Stomach (tissue), 9 donors: Measurements from ENCODE around the gene BRMS1L. TPM values are rescaled to one million over a fixed set of nuclear protein-coding genes. Genes with fewer than 3 reads are reported as not detected.

Source experiments
- DNase-seq, 2 donors: peaks; one replicate each; pipeline versions ENCODE4 v3.0.0 to v3.0.0-alpha.2; 2013 to 2019
- H3K27ac ChIP-seq, 5 donors: fragments of 200-600 bp in 4 of 5; sonication (generic) in 4 of 5; one replicate each; pipeline ENCODE4 v1.5.1; 2013 to 2019; ENCODE audit warnings: mild to moderate bottlenecking in 1 of 5, moderate library complexity in 1 of 5
- H3K27me3 ChIP-seq, 3 donors: fragments of 200-600 bp; sonication (generic); one replicate each; pipeline ENCODE4 v1.5.1; 2017 to 2019; ENCODE audit warnings: mixed run types in 1 of 3
- H3K36me3 ChIP-seq, 4 donors: fragments of 200-600 bp; sonication (generic); 1 replicate in 3 of 4; 2 replicates in 1 of 4; pipeline ENCODE4 v1.5.1; 2016 to 2019
- H3K4me1 ChIP-seq, 4 donors: fragments of 200-600 bp; sonication (generic); one replicate each; pipeline ENCODE4 v1.5.1; 2016 to 2019
- H3K4me3 ChIP-seq, 4 donors: fragments of 200-600 bp; sonication (generic) in 3 of 4; one replicate each; pipeline ENCODE4 v1.5.1; 2016 to 2019; ENCODE audit warnings: mild to moderate bottlenecking in 1 of 4
- H3K9me3 ChIP-seq, 4 donors: fragments of 200-600 bp; sonication (generic); one replicate each; pipeline ENCODE4 v1.5.1; 2016 to 2019
- CTCF ChIP-seq, 7 experiments: fragments of 450-650 bp in 4 of 7; fragments of 200-600 bp in 3 of 7; sonication (generic) in 3 of 7; IDR thresholded peaks; one replicate each; pipeline ENCODE4 v1.5.1; 2016 to 2019; ENCODE audit warnings: antibody characterized with exemption in 7 of 7, control low read depth in 2 of 7, mild to moderate bottlenecking in 1 of 7
- EP300 ChIP-seq: sonication (generic); formaldehyde crosslinking; IDR thresholded peaks from one replicate; pipeline ENCODE4 v1.6.1; 2017; ENCODE audit warnings: antibody characterized with exemption
- POLR2A ChIP-seq, 4 donors: fragments of 450-650 bp; IDR thresholded peaks; one replicate each; pipeline ENCODE4 v1.6.1; 2016; ENCODE audit warnings: antibody characterized with exemption in 4 of 4, control low read depth in 2 of 4, mild to moderate bottlenecking in 1 of 4, moderate library complexity in 1 of 4
- POLR2AphosphoS5 ChIP-seq, 3 donors: sonication (generic); formaldehyde crosslinking; IDR thresholded peaks; one replicate each; pipeline ENCODE4 v1.6.1; 2016; ENCODE audit warnings: antibody characterized with exemption in 3 of 3
- WGBS, 5 donors: extraction: QIAGEN DNeasy Blood & Tissue Kit in 3 of 5; methylation state at CpG; one replicate each; pipeline versions ENCODE4 v1.1.5 to v1.1.7; 2013 to 2018; 5-methylcytosine and 5-hydroxymethylcytosine counted together
- intact Hi-C: fragments of 100-400 bp; cut with DNase I; formaldehyde crosslinking; loops from one replicate; pipeline ENCODE4 v1.15.1; 2023; ENCODE audit warnings: low total_unique reads
- polyA plus RNA-seq, 3 donors: library from polyadenylated mRNA; stranded (reverse); fragments of 200-250 nt; gene quantifications; one replicate each; pipeline ENCODE4 v1.2.3, GENCODE V29; 2013
- total RNA-seq, 5 donors: library from RNA; depleted of rRNA; stranded (reverse); fragments of >200 nt; gene quantifications; one replicate each; pipeline versions ENCODE4 v1.1.0 to v1.2.3, GENCODE V29; 2014 to 2016
- donor health status: healthy with polysubstance abuse.
- donor health status: Bipolar disorder and iron deficiency.
- donor health status: healthy.

The BRMS1L gene
- total and polyA plus RNA-seq, 8 donors = 1.4 to 9.7 (median 5.8) TPM; not detected in 1

GRCh38 chr14:35915775-35916174 lies 89.6 kb downstream of the BRMS1L start:
- no peak overlapping the region for H3K4me3 ChIP-seq
- H3K36me3 ChIP-seq = no peaks in the 10 kb centered on the region
- H3K9me3 ChIP-seq = peaks cover 0 to 3% (median 0%) of the 10 kb centered on the region in 4 donors
- no peaks in the 10 kb centered on the region for H3K4me1 ChIP-seq
- 62 to 74% (median 73%) methylated on average over 1 of the region's 1 CpG for WGBS, 5 donors
- no peak for DNase-seq
- intact Hi-C loops = no loop called here
- TF ChIP-seq POLR2AphosphoS5 (IDR thresholded peaks at IDR 0.05) (no peak), POLR2A (IDR thresholded peaks at IDR 0.05) (no peak), EP300 (no peak), CTCF (IDR thresholded peaks at IDR 0.05) (no peak)
- H3K27ac ChIP-seq = no peak overlapping the region
- H3K27me3 ChIP-seq = no peaks in the 10 kb centered on the region

Other genes starting within 250 kb of the BRMS1L start
- gene RALGAPA1, start 17.0 kb upstream of the BRMS1L start, total RNA-seq = 100 to 1,000 TPM; 113 to 482 (median 200) TPM
- 10 to 100 TPM in 2 of 3 donors, 1 to 10 TPM in 1; 6.0 to 16.8 (median 11.6) TPM for gene RALGAPA1, start 17.0 kb upstream of the BRMS1L start, polyA plus RNA-seq